22Rv1 (cell line): ENCODE results near the gene ECT2L.

ENCODE experiments used
- ZFX ChIP-seq: fragments of 450-650 bp; IDR thresholded peaks from 2 replicates; pipeline ENCODE4 v1.6.1; 2017; ENCODE audit warnings: antibody characterized with exemption, borderline replicate concordance
- TF ChIP-seq, protein P1 (sequence below): fragments of 450-650 bp; IDR thresholded peaks from 2 replicates; pipeline ENCODE4 v1.5.1; 2017; ENCODE audit warnings: mild to moderate bottlenecking

DNA sequence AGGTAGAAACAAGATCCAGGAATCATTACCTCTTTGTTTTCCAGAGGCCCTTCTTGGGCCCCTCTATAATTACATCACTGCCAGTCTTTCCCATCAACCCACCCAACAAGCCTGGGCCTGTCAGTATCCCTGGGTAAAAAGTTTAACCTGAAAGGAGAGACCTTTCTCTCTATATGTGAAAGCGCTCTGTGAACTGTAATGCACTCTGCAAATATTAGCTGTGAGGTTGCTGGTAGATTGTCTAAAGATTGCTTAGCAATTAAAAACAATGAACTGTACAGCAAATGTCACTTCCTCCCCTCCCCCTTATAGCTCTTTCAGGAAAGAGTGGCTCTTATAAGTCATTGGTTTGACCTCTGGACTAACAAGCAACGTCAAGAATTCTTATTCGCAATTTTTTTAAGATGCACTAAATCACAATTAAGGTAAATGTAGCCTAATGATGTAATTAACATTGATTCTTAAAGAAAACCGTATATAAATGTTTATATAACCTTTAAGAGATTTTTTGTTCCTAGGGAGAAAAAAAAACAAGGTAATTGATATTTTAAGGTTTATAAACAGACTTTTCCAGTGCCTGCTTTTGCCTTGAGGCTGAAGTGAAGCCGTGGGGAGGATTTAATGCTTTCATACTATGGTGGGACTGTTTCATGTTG is 18.4 kb downstream of the ECT2L start:
- TF ChIP-seq, protein P1, sequence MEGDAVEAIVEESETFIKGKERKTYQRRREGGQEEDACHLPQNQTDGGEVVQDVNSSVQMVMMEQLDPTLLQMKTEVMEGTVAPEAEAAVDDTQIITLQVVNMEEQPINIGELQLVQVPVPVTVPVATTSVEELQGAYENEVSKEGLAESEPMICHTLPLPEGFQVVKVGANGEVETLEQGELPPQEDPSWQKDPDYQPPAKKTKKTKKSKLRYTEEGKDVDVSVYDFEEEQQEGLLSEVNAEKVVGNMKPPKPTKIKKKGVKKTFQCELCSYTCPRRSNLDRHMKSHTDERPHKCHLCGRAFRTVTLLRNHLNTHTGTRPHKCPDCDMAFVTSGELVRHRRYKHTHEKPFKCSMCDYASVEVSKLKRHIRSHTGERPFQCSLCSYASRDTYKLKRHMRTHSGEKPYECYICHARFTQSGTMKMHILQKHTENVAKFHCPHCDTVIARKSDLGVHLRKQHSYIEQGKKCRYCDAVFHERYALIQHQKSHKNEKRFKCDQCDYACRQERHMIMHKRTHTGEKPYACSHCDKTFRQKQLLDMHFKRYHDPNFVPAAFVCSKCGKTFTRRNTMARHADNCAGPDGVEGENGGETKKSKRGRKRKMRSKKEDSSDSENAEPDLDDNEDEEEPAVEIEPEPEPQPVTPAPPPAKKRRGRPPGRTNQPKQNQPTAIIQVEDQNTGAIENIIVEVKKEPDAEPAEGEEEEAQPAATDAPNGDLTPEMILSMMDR: no peak
- TF ChIP-seq ZFX: no peak
